Epithelial cell of esophagus (primary cell): Measurements from ENCODE around the gene SLC8A1.
A peak's percentile ranks its signal among the peaks of the same experiment; 100 is the strongest.

Experiments used
- DNase-seq: peaks from one replicate; pipeline ENCODE4 v3.0.0; 2010; ENCODE audit warnings: low read depth
- H3K4me3 ChIP-seq: 2 replicates; pipeline ENCODE4 v1.5.1; 2011; ENCODE audit warnings: mild to moderate bottlenecking, low read length, control low read depth
- CTCF ChIP-seq: IDR thresholded peaks from 2 replicates; pipeline ENCODE4 v1.5.1; 2011; ENCODE audit warnings: low read depth, mild to moderate bottlenecking, low read length, control low read depth, inconsistent platforms; ENCODE audit not compliant: insufficient read depth; ENCODE audit errors: missing control alignments

The SLC8A1 gene

GRCh38 chr2:40452786-40453185 lies 896 bp upstream of the SLC8A1 start:
- H3K4me3 ChIP-seq = no peak overlapping the region
- TF ChIP-seq CTCF = no peak
- DNase-seq = no peak

GRCh38 chr2:40450796-40451430 lies 977 bp downstream of the SLC8A1 start:
- TF ChIP-seq CTCF = no peak
- peak; percentile 36 for DNase-seq

GRCh38 chr2:40450066-40450795 lies 1.7 kb downstream of the SLC8A1 start:
- peak; percentile 21 for DNase-seq

More at GRCh38 chr2:40450796-40451430, 977 bp downstream of the SLC8A1 start:
- peak overlapping the region; percentile 52 for H3K4me3 ChIP-seq

GRCh38 chr2:40448476-40449079 lies 3.3 kb downstream of the SLC8A1 start:
- peak; percentile 66 for TF ChIP-seq CTCF
- H3K4me3 ChIP-seq = no peak overlapping the region
- peak; percentile 51 for DNase-seq

More at GRCh38 chr2:40450066-40450795, 1.7 kb downstream of the SLC8A1 start:
- no peak for TF ChIP-seq CTCF
- peak overlapping the region; percentile 52 for H3K4me3 ChIP-seq

- no peak overlapping the region for H3K4me3 ChIP-seq
- no peak for DNase-seq
- TF ChIP-seq CTCF = no peak
Observed at GRCh38 chr2:40445467-40445866, 6.4 kb downstream of the SLC8A1 start.

GRCh38 chr2:40440835-40441234 lies 11.1 kb downstream of the SLC8A1 start:
- no peak for DNase-seq
- no peak for TF ChIP-seq CTCF
- no peak overlapping the region for H3K4me3 ChIP-seq

GRCh38 chr2:40439473-40439872 lies 12.4 kb downstream of the SLC8A1 start:
- no peak overlapping the region for H3K4me3 ChIP-seq
- no peak for TF ChIP-seq CTCF
- DNase-seq = peak; percentile 52
